ENCODE results near the gene RAB36. TPM values are rescaled to one million over a fixed set of nuclear protein-coding genes. Genes with fewer than 3 reads are reported as not detected.

The RAB36 gene
- total RNA-seq, 1 donor from 2014 or later = not detected

DNA sequence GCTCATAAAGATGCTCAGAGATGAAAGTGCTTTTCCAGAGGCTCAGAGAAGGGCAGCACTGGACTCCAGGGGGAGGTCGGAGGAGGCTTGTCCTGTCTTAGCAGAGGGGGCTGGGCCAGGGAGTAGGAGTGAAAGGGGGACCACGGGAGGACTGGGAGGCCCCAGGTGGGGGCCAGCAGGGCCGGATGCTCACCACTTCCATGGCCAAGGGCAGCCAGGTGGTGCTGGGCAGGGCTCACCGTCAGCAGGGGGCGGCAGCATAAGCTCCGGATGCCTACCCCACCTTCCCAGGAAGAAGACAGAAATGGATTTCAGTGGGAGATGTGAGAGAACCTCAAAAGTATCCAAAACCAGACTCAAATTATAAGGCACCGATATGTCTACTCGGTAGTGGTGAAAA lies 11.0 kb downstream of the RAB36 start:
- intact Hi-C loops (cut with micrococcal nuclease) = no loop called here

DNA sequence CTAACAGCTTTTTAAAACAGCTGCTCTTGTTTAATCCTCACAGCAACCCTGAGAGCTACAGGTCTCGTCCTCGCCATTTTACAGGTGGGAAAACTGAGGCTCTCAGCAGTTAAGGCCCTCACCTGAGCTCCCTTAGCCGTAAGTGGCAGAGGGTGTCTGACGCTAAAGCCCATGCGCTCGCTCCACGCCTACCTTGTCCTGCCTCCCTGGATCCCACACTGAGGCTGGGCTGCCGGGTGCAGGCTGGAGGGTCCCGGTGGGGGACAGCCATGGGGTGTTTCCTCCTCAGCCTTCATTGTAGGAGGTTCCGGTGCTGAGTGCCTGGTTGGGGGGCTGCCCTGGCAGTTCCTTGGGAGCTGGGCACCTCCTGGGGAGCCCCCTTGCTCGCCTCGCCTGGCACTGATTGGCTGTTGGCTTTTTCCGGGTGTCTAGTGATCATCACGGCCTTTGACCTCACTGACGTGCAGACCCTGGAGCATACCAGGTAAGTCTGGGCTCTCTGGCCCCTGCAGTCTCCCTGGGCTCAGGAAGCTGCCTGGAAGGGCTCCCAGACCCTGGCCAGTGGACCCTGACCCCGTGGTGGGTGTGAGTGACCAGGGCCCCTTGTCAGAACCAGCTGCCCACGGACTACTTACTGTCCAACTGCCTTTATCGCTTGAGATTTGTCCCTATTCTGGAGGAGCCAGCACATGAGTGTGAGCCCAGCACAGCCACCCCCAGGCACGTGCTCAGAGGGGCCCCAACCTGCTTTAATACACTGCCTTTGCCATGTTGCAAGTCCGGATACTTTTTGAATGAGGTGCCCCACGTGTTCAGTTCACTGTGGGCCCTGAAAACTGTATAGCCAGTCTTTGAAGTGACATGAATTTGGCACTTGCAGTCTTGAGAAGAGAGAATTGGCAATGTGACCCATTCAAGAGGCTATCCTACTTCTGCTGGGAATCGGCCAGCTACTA lies 12.6 kb downstream of the RAB36 start:
- intact Hi-C loops (cut with micrococcal nuclease) = no loop called here

DNA sequence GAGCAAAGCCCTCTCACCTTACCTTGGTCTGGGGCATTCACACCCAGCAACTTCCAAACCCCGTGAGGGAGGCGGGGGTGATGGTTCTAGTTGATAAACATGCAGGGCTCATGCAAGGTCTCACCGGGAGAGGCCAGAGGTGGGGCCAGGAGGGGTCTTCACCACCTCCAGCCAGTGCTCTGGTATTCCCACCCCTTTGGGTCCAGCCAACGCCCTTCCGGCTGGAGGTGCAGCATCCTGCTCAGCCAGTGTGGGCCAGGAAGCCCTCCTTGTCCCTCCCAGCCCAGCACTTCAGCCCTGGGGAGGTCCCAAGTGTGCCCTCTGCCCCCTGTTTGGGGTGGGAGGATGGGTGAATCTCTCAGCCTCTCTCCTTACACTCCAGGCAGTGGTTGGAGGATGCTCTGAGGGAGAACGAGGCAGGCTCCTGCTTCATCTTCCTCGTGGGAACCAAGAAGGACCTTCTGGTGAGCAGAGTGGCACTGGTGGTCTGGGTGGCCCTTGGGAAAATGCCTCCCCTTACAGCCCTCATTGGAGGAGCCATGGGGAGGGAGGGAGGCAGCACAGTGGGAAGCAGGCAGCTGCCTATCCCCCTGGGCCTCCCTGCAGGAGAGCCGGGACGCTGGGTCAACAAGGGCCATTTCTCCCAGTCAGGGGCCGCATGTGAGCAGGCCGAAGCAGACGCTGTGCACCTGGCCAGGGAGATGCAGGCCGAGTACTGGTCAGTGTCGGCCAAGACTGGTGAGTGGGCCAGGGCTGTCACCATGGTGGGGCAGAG lies 13.4 kb downstream of the RAB36 start:
- intact Hi-C loops (cut with micrococcal nuclease) = no loop called here

DNA sequence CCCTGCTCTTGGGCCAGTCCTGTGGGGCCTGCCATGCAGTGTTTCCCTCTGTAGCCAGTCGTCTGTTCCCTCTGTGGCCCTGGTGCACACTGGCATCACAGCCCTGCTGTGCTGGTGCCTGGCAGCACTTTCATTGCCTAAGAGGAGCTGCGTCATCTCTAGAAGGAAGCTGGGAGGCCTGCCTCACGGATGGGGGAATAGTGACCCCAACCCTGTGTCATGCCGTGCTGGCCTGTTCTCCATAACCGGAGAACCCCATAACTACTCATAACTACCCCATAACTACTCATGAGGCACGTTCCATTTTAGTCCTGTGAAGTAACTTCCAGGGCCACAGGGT lies 14.0 kb downstream of the RAB36 start:
- intact Hi-C loops (cut with micrococcal nuclease) = no loop called here

DNA sequence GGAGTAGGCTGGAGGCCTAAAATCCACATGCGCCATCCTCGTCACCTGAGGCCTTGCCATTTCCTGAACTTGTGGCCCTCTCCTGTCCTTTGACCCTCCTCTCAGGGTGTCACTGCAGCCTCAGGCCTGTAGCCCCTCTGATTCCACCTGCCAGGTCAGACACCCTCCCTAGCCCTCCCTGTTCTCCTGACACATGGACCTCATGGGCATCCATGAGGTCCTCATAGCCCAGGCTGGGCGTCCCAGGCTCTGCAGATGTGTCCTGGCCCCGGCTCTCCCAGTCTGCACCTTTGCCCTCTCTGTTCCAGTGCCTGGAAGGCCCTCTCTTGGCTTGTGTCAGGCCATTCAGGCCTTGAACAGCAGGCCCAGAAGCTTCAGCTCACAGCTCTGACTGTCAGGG lies 15.8 kb downstream of the RAB36 start:
- intact Hi-C loops (cut with micrococcal nuclease) = no loop called here

DNA sequence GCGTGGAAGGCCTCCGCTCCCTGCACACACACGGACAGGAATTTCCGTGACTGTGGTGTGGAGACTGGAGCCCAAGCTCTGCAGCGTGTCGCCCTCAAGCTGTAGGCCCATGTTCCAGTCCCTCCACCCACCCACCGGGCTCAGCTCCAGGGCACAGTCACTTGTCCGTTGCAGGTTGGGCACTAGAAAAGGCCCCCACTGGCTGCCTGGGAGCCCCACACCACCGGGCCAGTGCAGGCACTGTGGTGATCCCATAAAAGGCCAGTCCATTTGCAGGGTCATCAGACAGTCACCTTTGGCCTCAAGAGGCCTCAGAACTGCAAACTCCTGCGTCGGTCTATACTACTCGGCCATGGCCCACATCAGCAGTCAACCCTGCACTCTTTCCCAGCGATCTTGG lies 16.3 kb downstream of the RAB36 start:
- intact Hi-C loops (cut with micrococcal nuclease) = no loop called here

DNA sequence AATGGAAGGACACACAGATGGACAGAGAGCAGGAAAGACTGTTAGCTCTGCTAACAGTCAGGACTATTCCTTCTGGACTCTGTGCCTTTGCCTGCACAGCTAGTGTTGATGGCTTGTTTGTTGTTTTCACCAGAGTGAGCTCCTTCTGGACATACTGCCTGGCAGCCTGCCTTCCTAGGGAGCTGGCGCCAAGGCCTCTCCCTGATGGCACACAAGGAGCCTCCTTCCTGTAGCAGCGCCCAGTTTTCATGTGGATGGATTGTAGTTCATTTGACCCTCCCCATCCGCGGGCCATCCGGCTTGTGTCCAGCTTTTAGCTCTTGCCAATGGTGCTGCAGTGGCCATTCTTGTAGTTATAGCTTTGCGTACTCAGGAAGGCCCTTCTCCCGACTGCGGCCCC lies 18.4 kb downstream of the RAB36 start:
- intact Hi-C loops (cut with micrococcal nuclease) = no loop called here

DNA sequence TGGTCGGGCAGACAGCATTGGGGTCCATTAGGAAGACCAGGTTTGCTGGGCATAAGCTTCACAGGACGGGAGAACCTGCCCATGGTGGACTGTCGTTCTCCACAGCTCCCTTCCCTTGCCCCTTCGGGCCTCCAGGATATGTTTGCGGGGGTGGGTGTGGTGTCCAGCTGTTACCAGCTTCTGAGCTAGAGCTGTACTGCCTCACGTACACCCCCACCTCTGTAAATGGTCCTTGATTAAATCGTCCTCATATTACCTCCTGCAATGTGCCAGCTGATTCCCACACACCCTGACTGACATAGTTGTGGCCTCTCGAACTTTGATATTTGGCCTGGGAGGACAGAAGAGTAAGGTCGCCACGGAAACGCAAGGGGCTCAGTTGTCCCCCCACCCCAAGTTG lies 18.8 kb downstream of the RAB36 start:
- intact Hi-C loops (cut with micrococcal nuclease) = no loop called here

DNA sequence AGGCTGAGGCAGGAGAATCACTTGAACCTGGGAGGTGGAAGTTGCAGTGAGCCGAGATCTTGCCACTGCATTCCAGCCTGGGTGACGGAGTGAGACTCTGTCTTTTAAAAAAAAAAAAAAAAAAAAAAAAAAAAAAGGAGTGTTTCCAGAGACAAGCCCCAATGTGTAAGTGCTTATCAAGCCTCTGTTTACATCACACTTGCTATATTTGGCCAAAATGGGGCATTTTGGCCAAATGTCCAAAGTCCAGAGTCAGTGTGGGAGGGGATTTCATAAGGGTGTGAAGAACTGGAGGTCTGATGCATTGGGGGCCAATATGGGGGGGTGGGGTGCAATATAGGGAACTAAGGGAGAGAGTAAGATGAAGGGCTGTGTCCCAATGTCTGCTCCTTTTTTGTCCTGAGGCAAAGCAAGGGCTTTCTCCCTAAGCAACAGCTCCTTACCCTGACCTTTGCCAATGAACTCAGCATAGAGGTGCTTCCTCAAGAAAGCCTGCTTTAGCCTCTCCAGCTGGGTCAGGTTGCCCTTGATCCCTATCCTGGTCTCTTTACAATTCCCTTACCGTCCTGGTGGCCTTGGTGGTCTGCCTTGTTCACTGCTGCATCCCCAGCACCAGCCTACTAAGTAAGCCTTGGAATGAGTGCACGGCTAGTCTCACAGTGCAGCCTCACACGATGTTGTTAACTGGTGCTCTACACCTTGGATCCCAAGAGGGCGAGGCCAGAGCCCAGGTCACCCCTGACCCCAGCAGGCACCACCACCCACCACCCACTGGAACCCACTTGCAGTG lies 21.0 kb downstream of the RAB36 start:
- intact Hi-C loops (cut with micrococcal nuclease) = no loop called here

DNA sequence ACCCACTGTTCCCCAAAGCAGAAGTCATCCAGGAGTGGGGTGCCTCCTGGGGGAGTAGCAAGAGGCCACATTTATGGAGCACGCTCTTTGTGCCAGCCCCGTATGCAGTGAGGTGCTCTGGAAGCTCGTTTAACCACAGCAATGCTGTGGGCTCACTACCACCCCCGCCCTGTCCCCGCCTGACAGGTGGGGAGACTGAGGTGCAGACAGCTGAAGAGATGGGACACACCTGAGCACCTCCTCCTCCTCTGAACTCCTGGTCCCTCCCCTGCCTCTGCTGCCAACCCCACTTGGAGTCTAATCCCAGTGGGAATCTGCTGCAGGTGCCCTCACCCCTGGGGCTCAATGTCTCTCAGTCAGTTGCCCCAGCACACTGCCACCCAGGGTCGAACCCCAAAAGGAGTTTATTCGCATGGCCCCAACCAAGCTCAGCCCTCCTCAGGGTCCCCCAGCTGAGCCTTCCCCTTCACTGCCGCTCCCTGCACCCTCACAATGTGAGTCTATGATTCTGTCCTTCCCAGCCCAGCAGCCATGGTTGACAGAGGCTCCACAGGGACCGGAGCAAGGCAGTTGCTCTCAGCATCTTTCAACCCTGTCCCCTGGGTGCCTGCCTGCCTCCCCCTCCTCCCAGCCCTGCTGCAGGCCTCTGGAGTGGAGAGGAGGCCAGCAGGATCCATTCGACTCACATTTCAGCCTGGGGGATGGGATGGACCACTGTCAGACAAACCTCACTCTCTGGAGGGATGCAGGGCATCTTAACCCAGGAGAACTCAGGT lies 21.8 kb downstream of the RAB36 start:
- intact Hi-C loops (cut with micrococcal nuclease) = no loop called here

DNA sequence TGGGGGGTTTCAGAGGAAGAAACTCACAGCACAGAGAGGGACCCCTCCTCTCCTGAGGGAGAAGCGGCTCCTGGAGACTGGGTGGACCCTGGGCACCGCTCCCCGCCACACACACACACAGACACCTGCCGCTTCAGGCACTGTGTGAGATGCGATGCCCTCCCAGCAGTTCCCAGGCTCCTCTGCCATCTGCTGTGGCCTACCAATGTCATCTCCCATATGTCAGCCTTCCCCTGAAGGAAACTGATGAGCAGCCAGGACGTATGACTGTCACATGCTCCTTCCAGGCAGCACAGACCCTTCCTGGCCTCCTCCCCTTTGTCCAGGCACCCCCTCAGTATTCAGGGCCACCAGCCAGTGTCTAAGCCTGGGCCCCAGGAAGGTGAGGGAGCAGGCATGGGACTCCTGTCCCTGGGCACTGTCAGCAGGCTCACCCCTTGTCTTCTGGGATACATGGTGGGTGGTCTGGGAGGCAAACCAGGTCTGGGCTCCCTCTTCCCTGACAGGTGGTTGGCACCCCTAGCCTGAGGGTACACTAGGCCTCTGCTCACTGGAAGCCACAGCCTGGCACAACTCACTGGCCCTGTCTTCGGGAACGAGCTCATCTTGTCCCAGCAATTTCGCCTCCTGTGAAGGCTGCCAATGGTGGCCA lies 23.2 kb downstream of the RAB36 start:
- intact Hi-C loops (cut with micrococcal nuclease) = no loop called here

DNA sequence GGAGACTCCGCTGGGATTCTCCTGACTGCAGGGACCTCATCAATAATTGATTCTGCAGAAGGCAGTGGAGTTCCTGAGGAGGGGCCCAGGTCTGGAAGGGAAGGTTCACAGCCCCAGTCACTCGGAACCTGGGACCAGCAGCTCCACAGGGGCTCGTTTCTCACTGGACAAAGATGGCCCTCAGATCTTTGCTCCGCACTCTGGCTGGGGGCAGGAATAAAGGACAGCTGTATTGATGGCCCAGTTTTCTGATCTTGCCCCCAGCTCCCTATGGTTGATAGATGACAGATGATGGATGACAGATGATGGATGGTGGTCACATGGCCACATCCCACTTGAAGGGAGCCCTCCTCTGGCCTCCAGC lies 23.7 kb downstream of the RAB36 start:
- intact Hi-C loops (cut with micrococcal nuclease) = no loop called here

DNA sequence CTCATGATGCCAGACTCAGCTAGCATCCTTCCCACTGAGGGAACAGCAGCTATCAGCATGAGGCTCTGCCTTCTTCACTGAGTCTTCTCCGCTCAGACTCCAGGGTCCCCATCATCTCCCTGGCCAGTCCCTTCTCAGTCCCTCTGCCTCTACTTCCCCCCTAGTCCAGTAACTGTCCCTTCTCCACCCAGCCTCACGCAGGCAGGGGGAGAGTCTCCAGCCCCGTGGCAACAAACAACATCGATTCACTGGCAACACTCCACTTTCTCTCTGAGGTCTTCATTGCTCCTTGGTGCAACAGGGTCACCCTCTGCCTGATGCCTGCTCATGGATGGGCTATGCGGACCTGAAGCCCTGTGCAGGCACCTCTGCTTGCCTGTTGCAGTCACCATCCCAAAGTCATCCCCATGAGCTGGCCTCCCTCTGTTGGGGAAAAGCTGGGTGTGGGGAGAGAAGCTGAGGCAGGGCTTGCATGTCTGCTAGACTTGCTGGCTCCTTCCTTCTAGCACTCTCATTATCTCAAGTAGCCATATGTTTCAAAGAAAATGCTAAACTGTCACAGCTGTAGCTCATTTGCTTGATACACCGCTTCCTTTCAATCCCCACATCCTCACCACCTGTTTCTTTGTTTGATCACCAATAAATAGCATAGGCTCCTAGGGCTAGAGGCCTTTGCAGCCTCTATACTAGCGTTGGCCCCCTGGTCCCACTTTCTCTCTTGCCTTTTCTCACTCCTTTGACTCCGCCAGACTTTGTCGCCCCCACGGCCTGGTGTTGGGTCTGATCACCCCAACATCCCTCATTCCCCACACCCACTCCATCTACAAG lies 30.8 kb downstream of the RAB36 start:
- intact Hi-C loops (cut with micrococcal nuclease) = no loop called here

DNA sequence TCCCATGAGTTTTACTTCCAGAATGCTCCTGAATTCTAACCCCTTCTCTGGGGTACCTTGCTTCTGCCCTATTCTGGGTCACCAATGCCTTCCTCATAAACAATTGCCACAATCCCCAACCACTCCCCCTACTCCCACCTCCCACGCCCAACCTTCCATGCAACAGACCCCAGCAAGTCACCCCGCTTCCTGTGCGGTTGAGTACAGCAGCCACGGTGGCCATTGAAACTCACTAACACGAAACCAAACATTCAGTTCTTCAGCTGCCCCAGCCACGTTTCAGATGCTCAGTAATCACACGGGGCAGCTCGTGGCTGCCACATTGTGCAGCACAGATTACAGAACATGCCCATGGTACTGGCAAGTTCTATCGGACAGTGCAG lies 31.4 kb downstream of the RAB36 start:
- intact Hi-C loops (cut with micrococcal nuclease) = no loop called here

DNA sequence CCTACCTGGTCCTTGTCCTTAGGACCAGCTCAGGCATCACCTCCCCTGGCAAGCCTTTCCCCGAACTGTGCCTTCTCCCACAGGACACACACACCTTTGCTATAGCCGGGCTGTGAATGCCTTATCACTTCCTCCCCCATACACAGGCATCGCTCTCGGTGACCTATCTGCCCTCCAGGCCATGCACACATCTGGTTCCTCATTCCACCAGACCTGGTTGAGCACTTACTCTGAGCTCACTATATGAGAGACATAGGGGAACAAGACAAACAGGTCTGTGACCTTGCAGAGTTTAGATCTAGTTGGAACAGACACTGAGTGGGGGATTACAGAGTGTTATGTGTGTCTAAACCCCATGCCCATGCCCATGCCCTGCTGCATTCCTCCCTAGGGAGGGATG lies 31.9 kb downstream of the RAB36 start:
- intact Hi-C loops (cut with micrococcal nuclease) = no loop called here

DNA sequence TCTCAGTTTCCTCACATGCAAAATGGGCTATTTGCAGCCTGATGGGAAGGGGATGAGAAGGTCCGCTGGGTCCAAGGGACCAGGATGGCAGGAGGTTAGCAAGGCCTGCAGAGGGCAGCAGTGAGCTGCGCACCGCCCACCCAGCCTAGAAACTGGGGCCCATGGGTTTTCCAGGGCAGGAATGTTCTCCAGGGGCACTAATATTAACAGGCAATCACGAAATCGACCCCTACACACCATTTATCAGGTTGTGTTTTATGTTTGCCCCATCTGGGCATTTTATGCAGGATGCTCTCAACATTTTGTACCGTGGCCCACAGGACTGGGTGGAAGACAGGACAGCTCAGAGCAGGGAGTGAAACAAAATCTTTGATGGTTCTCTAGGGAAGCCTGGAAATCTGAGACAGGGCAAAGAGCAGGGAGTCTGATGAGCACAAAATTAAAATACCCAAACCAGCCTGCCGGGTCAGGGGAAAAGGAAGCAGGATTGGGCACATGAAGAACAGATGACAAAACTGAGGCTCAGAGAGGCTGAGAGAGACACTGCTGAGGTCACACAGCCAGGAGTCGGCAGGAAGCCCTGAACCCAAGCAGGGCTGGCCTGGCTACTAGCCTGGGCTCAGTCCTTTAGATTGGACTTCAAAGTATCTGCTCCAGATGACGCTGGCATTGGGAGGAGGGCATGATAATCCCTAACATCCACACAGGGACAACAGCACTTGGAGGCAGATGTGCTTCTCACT lies 33.4 kb downstream of the RAB36 start:
- intact Hi-C loops (cut with micrococcal nuclease) = loop anchor here (1.0 kb wide), 2 partner anchors 104 to 112 kb away; no protein-coding TSS in a partner anchor

DNA sequence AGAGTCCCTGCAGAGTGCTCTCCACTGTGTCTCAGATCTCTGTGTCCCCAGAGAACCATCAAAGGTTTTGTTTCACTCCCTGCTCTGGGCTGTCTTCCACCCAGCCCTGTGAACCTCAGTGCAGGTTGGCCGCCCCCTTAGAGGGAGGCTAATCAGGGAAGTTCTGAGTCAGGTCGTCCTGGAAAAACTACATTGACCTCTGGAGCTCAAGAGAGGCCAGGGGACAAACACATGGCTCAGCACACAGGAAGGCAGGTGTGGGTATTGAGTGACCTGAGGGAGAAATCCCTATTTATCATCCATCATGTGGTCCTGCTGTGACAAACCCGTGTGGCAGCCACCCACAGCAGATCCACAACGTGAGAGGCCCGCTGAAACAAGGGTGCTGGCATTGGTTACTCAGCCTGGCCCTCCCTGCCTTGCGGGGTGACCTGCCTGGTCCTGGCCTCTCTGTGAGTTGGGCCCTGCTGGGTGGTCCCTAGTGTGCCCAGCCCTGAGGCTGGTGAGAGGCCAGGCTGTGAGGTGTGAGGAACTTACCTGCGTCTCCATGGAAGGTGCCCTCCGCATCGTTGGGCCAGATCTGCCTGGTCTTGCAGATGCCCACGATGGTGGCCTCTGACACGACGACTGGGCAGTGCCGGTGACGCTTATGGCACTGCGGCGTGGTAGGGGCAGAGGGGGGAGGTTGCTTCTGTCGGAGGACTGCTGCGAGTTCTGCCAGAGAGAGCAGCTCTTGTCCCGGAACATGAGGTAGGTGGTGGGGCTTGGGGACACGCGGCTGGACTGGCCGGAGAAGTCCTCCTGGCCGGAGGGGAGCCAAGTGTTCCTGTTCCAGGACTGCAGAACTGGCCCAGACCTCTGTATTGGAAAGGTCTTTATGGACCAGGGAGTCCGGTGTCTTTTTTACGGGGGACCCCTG lies 34.4 kb downstream of the RAB36 start:
- intact Hi-C loops (cut with micrococcal nuclease) = loop anchor here (1.0 to 2.0 kb wide), 2 partner anchors 35 to 715 kb away; partner anchors contain the start of genes MIF and RAB36

Data from T-helper 1 cell treated with Interleukin-12 subunit alpha and Interleukin-12 subunit beta and Interleukin-4 antibody, amounts not matched to agents 30 ng/mL and 1 ng/mL, for 36 hours (primary cell).